ENCODE measurements around the gene PLB1.

PLB1 gene

DNA sequence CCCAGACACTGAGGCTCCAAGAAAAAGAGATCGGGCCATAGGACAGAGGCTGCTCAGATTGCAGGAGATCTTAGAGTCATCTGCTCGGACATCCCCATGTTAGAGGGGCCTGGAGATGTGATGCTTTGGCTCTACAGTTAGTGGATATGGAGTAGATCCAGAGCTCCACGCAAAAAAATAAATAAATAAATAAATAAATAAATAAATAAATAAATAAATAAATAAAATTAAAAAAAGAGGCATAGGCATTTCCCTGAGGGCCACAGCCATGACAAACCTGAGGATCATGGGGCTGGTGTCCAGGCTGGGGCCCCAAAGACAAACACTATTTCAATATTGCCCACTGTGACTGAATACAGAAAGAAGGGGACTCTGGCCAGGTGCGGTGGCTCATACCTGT, 85.5 kb downstream of the PLB1 start:
- Histone ChIP-seq H3K9me3 (ENCODE audit: severe bottlenecking) (no peaks in the 10 kb centered on the region), H3K36me3 (no peaks in the 10 kb centered on the region), H3K4me3 (ENCODE audit: low read depth, low read length) (no peak overlapping the region), H3K27ac (no peak overlapping the region), H3K27me3 (ENCODE audit: insufficient read depth, low read depth, severe bottlenecking) (no peaks in the 10 kb centered on the region)
- TF ChIP-seq, protein P1, sequence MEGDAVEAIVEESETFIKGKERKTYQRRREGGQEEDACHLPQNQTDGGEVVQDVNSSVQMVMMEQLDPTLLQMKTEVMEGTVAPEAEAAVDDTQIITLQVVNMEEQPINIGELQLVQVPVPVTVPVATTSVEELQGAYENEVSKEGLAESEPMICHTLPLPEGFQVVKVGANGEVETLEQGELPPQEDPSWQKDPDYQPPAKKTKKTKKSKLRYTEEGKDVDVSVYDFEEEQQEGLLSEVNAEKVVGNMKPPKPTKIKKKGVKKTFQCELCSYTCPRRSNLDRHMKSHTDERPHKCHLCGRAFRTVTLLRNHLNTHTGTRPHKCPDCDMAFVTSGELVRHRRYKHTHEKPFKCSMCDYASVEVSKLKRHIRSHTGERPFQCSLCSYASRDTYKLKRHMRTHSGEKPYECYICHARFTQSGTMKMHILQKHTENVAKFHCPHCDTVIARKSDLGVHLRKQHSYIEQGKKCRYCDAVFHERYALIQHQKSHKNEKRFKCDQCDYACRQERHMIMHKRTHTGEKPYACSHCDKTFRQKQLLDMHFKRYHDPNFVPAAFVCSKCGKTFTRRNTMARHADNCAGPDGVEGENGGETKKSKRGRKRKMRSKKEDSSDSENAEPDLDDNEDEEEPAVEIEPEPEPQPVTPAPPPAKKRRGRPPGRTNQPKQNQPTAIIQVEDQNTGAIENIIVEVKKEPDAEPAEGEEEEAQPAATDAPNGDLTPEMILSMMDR (IDR thresholded peaks at IDR 0.05; ENCODE audit: low read depth, low read length): no peak
- DNase-seq: no peak

DNA sequence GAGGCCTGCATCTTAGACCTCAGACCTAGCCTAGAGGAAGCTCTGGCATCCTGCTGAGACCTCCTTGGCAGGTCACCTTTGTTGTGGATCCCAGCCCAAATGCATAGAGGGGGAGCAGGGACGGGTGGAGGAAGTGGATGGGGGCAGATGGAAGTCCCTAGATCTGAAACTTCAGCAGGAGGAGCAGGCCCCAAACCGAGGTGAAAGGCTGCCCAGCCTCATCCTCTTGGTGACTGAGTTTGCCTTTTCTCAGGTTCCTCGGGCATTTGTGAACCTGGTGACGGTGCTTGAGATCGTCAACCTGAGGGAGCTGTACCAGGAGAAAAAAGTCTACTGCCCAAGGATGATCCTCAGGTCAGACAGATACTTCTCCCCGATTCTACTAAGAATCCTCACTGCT, 86.3 kb downstream of the PLB1 start:
- no peak overlapping the region for H3K27ac ChIP-seq
- H3K4me3 ChIP-seq (ENCODE audit: low read depth, low read length): no peak overlapping the region
- no peaks in the 10 kb centered on the region for H3K27me3 ChIP-seq (ENCODE audit: insufficient read depth, low read depth, severe bottlenecking)
- TF ChIP-seq, protein P1 (IDR thresholded peaks at IDR 0.05; ENCODE audit: low read depth, low read length): no peak
- no peaks in the 10 kb centered on the region for H3K36me3 ChIP-seq
- no peak for DNase-seq
- H3K9me3 ChIP-seq (ENCODE audit: severe bottlenecking): no peaks in the 10 kb centered on the region

DNA sequence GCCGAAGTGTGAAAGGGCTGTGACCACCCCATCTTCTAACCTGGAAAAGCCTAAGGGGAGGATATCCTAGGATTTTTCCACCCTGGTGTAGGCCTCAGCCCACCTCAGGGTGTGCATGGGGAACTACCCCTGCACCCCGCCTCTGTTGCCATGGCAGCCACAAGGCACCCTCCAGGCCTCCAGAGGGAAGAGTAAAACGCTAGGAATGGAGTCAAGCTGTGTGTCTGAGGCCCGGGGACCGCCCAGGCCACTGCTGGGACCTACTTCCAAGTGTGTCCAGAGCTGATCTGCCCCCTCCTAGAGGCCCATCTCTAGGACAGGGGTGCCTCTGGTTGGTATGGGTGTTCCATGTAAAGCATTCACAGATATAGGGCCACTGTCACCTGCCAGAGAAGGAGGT, 86.7 kb downstream of the PLB1 start:
- no peak overlapping the region for H3K4me3 ChIP-seq (ENCODE audit: low read depth, low read length)
- H3K27me3 ChIP-seq (ENCODE audit: insufficient read depth, low read depth, severe bottlenecking): no peaks in the 10 kb centered on the region
- TF ChIP-seq, protein P1 (IDR thresholded peaks at IDR 0.05; ENCODE audit: low read depth, low read length): no peak
- H3K9me3 ChIP-seq (ENCODE audit: severe bottlenecking): no peaks in the 10 kb centered on the region
- no peaks in the 10 kb centered on the region for H3K36me3 ChIP-seq
- H3K27ac ChIP-seq: no peak overlapping the region
- no peak for DNase-seq

DNA sequence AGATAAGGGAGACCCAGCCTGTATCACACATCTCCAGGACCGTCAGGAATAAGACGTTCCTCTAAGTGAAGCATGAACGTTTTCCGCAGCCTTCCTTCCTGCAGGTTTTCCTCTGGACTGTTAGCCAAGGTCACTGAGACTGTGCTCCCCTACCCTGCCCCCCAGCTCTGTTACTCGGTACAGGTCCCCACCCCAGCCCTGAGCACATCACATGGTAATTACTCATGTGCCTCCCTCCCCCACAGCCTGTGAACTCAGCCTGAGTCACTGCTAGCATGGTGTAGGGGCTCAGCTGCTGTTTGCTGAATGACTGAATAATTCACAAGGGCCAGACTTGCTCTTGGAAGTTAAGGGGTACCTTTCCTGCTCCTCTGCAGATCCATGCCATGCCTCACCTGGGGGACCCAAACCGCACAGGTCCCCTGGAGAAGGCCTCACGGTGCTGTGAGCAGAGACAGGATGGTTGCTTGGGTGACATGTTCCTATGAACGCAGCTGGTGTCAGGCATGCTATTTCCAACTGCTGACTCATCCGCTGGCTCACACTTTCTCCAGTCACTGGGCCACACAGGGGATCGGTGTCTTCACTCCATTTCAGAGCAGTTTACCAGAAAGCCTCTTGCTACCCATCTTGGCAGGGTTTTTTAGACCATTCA, 88.2 kb downstream of the PLB1 start:
- no peak for DNase-seq
- no peaks in the 10 kb centered on the region for H3K36me3 ChIP-seq
- no peak overlapping the region for H3K4me3 ChIP-seq (ENCODE audit: low read depth, low read length)
- TF ChIP-seq, protein P1 (IDR thresholded peaks at IDR 0.05; ENCODE audit: low read depth, low read length): no peak
- no peaks in the 10 kb centered on the region for H3K27me3 ChIP-seq (ENCODE audit: insufficient read depth, low read depth, severe bottlenecking)
- no peaks in the 10 kb centered on the region for H3K9me3 ChIP-seq (ENCODE audit: severe bottlenecking)
- no peak overlapping the region for H3K27ac ChIP-seq

DNA sequence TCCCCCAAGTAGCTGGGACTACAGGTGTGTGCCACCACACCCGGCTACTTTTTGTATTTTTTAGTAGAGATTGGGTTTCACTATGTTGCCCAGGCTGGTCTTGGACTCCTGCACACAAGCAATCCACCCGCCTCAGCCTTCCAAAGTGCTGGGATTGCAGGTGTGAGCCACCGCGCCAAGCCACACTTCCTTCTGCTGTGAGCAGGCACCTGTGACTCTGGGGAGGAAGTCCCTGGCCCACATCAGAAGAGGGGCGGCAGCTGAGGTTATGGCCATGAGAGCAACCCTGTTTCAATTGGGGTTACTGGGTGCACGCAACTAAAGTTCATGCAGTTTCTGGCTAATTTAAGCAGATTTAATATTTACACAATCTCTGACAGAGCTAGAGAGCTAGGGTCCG, 91.0 kb downstream of the PLB1 start:
- TF ChIP-seq, protein P1 (IDR thresholded peaks at IDR 0.05; ENCODE audit: low read depth, low read length): no peak
- Histone ChIP-seq H3K36me3 (no peaks in the 10 kb centered on the region), H3K9me3 (ENCODE audit: severe bottlenecking) (no peaks in the 10 kb centered on the region), H3K27ac (no peak overlapping the region), H3K4me3 (ENCODE audit: low read depth, low read length) (no peak overlapping the region), H3K27me3 (ENCODE audit: insufficient read depth, low read depth, severe bottlenecking) (no peaks in the 10 kb centered on the region)
- DNase-seq: no peak

All from WERI-Rb-1 (cell line).